WI38 (cell line): ENCODE data around the gene NEMP2.

Experiments
- H3K4me3 ChIP-seq: 2 replicates; pipeline ENCODE4 v1.5.1; 2011; ENCODE audit warnings: low read depth, mild to moderate bottlenecking, control low read depth, low read length
- CTCF ChIP-seq: IDR thresholded peaks from 2 replicates; pipeline ENCODE4 v1.5.1; 2012; ENCODE audit warnings: low read depth, mild to moderate bottlenecking, control low read depth, low read length

NEMP2 gene

GRCh38 chr2:190455358-190456095, 79.0 kb downstream of the NEMP2 start:
- no peak overlapping the region for H3K4me3 ChIP-seq
- no peak for TF ChIP-seq CTCF

- no peak overlapping the region for H3K4me3 ChIP-seq
- no peak for TF ChIP-seq CTCF
Measured at GRCh38 chr2:190454795-190455194, 79.7 kb downstream of the NEMP2 start.
